ENCODE results near the gene SALL4. TPM values are rescaled to one million over a fixed set of nuclear protein-coding genes. Genes with fewer than 3 reads are reported as not detected.
"Not testable (repeated sequence)": the region's sequence is repeated elsewhere in the genome, so short reads cannot be mapped to it uniquely, and the experiment has no call there.

The SALL4 gene
- total RNA-seq, 1 experiment from 2014 or later, result 2.4 TPM

- DNase-seq (ENCODE audit: low read depth), result not testable (repeated sequence)
Measured at GRCh38 chr20:51738261-51738660, 64.1 kb downstream of the SALL4 start.

GRCh38 chr20:51736947-51737346 lies 65.4 kb downstream of the SALL4 start:
- DNase-seq (ENCODE audit: low read depth), result no peak

- DNase-seq (ENCODE audit: low read depth), result no peak
Measured at GRCh38 chr20:51735728-51736600, 66.4 kb downstream of the SALL4 start.

GRCh38 chr20:51734876-51735720 lies 67.2 kb downstream of the SALL4 start:
- no peak for DNase-seq (ENCODE audit: low read depth)

GRCh38 chr20:51733070-51733469 lies 69.3 kb downstream of the SALL4 start:
- no peak for DNase-seq (ENCODE audit: low read depth)

Other genes with a start within 250 kb of the SALL4 start
- gene ATP9A, start 34.1 kb downstream of the SALL4 start, total RNA-seq (2014; rRNA removed; shearing (Covaris generic)), result 11.0 and 20.6 TPM in 2 replicates